GM12891 (cell line): ENCODE measurements around the gene TMED9.

Experiments used
- POLR2A ChIP-seq: IDR thresholded peaks from 2 replicates; pipeline ENCODE4 v1.6.1; 2011; ENCODE audit warnings: low read depth, low read length, control low read depth
- POLR2AphosphoS5 ChIP-seq: IDR thresholded peaks from 2 replicates; pipeline ENCODE4 v1.6.1; 2011; ENCODE audit warnings: low read depth, low read length, control low read depth
- POU2F2 ChIP-seq: IDR thresholded peaks from 2 replicates; pipeline ENCODE4 v1.6.1; 2011; ENCODE audit warnings: low read depth, mild to moderate bottlenecking, control low read depth, low read length, moderate library complexity
- SPI1 ChIP-seq: IDR thresholded peaks from 2 replicates; pipeline ENCODE4 v1.6.1; 2011; ENCODE audit warnings: low read depth, low read length, control low read depth
- TAF1 ChIP-seq: IDR thresholded peaks from 2 replicates; pipeline ENCODE4 v1.6.1; 2011; ENCODE audit warnings: low read depth, low read length, control low read depth

- TF ChIP-seq POLR2AphosphoS5 (no peak), POLR2A (no peak), SPI1 (no peak), TAF1 (no peak), POU2F2 (no peak)
These were observed 10.4 kb downstream of the TMED9 start for GRCh38 chr5:177602458-177602830.
